SJSA1 (cell line): ENCODE results near the gene P2RY2. TPM values are rescaled to one million over a fixed set of nuclear protein-coding genes. Genes with fewer than 3 reads are reported as not detected.

ENCODE experiments used
- DNase-seq, 2 experiments: peaks; one replicate each; pipeline ENCODE4 v3.0.0-alpha.2; 2015 to 2020; ENCODE audit warnings: low spot score in 2 of 2, low read depth in 1 of 2
- H3K27ac ChIP-seq: fragments of 250-450 bp; sonication (Bioruptor Pico); 2 replicates; pipeline ENCODE4 v1.5.1; 2020; ENCODE audit warnings: mild to moderate bottlenecking, moderate library complexity
- H3K27me3 ChIP-seq: fragments of 250-450 bp; sonication (Bioruptor Pico); replicated peaks from 2 replicates; pipeline ENCODE4 v1.5.1; 2020; ENCODE audit warnings: mild to moderate bottlenecking, moderate library complexity
- H3K36me3 ChIP-seq: fragments of 250-450 bp; sonication (Bioruptor Pico); 2 replicates; pipeline ENCODE4 v1.5.1; 2020; ENCODE audit warnings: mild to moderate bottlenecking
- H3K4me1 ChIP-seq: fragments of 250-450 bp; sonication (Bioruptor Pico); replicated peaks from 2 replicates; pipeline ENCODE4 v1.6.1; 2021; ENCODE audit warnings: mild to moderate bottlenecking
- H3K4me3 ChIP-seq: fragments of 250-450 bp; sonication (Bioruptor Pico); 2 replicates; pipeline ENCODE4 v1.5.1; 2020; ENCODE audit warnings: mild to moderate bottlenecking
- H3K9me3 ChIP-seq: fragments of 250-450 bp; sonication (Bioruptor Pico); replicated peaks from 2 replicates; pipeline ENCODE4 v1.5.1; 2020; ENCODE audit warnings: mild to moderate bottlenecking
- total RNA-seq: library from RNA; depleted of rRNA; stranded (reverse); fragments of >200 nt; shearing (Covaris generic); gene quantifications from 2 replicates; pipeline ENCODE4 v1.2.3, GENCODE V29; 2014; rRNA removed

P2RY2 gene
- total RNA-seq, 1 experiment from 2014 or later = not detected

DNA sequence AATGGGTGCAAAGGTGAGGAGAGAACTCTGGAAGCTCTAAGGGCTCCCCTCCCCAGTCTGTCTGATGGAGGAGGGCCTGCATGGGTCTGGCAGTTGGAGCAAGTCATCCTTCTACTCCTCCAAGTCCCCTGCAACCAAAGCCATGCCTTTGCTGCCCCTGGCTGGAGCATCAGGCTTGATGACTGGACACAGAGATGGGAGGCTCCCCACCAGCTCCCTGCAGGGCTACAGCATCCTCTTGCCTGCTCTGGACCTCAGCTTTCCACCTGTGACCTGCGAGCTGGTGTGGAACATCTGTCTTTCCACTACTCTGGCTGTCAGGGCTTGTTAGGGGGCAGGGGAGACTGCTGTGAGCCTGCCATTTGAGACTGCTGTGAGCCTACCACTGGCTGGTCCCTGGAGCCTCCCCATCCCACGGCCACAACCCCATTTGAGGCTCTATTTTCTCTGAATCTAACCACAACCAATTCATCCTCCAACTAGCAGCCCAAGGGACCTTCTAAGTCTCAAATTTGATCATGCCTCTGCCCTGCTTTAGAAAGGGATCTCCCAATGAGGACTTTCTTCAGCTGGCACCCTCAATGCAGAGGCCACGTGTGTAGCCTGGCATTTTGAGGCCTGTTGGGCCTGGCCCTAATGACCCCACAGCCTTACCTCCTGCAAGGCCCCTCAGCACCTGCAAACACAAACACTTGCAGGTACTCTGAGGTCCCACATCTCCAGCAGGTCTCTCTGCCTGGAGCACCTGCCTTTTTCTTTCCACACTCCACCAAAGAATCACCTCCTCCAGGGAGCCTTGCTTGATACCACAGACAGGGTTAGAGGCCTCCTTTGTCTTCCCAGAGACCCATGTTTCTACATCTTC, 63.9 kb downstream of the P2RY2 start:
- Histone ChIP-seq H3K36me3 (no peaks in the 10 kb centered on the region), H3K9me3 (no peaks in the 10 kb centered on the region), H3K27me3 (no peaks in the 10 kb centered on the region), H3K4me3 (no peak overlapping the region), H3K27ac (no peak overlapping the region), H3K4me1 (no peaks in the 10 kb centered on the region)
- DNase-seq = no peak

DNA sequence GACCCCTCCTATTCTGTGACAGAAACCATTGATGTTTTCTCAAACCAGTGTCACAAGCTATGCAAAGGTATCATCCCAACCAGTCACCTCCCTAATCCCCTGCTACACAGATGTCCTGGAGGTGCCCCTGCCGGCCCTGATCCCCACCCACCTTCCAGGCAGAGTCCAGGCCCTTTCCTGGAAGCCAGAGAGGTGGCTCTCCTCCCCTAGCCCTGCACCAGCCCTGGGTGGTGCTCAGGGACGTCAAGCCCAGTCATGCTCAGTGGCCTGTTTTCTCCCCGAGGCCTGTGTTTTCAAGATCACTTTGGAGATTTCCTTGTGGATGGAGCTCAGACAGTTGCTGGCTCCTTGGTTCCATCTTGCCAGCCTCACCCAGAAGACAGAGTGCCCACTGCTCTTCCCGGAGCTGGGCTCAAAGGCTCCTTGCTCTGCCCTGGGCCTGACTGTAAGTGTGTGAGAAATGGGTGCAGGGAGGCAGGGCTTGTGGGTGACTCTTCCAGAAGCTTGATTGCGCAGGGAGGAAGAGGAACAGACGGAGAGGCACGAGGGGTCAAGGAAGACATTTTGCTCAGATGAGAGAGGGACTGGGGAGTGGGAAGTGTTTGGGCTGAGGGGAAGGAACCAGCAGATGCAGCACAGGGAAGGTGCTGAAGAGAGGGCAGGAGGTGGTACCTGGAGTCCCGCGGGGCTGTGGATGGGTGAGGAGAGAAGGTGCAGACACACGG, 65.4 kb downstream of the P2RY2 start:
- Histone ChIP-seq H3K4me1 (peaks cover under 1% of the 10 kb centered on the region; the same call in 1 of the 2 replicates), H3K27me3 (no peaks in the 10 kb centered on the region), H3K9me3 (no peaks in the 10 kb centered on the region), H3K27ac (no peak overlapping the region), H3K36me3 (no peaks in the 10 kb centered on the region), H3K4me3 (no peak overlapping the region)
- no peak for DNase-seq

DNA sequence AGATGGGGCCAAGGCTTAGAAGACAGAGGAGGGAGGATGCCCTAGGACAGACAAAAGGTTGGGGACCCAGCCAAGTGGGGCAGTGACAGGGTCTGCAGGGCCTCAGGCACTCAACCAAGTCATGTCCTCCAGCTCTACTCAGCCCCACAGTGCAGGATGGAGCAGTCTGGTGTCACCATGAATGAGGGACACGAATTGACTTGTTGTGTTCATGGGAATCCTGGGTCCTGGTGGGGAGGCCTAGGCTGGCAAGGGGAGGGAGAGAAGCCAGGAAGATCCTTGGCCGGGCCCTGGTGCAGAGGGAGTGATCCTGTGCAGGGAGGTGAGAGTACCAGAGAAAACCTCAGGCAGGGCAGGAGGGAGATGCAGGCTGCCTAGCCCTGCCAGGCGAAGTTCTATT, 66.0 kb downstream of the P2RY2 start:
- no peak for DNase-seq
- H3K4me1 ChIP-seq = peaks cover 7% of the 10 kb centered on the region
- no peak overlapping the region for H3K27ac ChIP-seq
- H3K27me3 ChIP-seq = no peaks in the 10 kb centered on the region
- H3K9me3 ChIP-seq = no peaks in the 10 kb centered on the region
- no peaks in the 10 kb centered on the region for H3K36me3 ChIP-seq
- no peak overlapping the region for H3K4me3 ChIP-seq

DNA sequence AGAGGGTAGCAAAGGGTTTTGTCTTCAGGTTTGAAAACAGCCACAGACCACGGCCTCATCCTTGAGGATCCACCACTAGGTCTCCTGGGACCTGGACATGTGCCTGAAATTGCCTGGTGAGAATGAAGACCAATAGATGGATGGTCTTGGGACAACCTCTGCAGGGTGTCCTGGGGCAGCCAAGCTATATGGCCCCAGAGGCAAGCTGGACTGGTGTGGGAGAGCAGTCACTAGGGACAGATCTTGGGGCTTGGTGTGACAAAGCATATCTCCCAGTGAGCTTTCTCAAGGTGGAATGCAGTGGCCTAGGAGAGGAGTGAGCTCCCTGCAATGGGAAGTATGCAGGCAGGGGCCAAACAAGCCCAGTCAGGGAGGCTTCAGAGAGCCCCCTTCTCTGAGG, 67.6 kb downstream of the P2RY2 start:
- H3K4me3 ChIP-seq = no peak overlapping the region
- no peak overlapping the region for H3K27ac ChIP-seq
- H3K36me3 ChIP-seq = no peaks in the 10 kb centered on the region
- H3K27me3 ChIP-seq = no peaks in the 10 kb centered on the region
- DNase-seq = no peak
- H3K9me3 ChIP-seq = no peaks in the 10 kb centered on the region
- peaks cover 14% of the 10 kb centered on the region for H3K4me1 ChIP-seq

Other genes with a start within 250 kb of the P2RY2 start
- 5.7 and 13.3 TPM in 2 replicates for gene FCHSD2, start 76.0 kb upstream of the P2RY2 start, total RNA-seq
- not detected in 2 replicates for gene P2RY6, start 54.1 kb downstream of the P2RY2 start, total RNA-seq
- 8.3 and 14.6 TPM in 2 replicates for gene ARHGEF17, start 90.0 kb downstream of the P2RY2 start, total RNA-seq
- gene RELT, start 158.1 kb downstream of the P2RY2 start, total RNA-seq = 8.7 and 13.2 TPM in 2 replicates